ENCODE results near the gene XIAP.
"Not testable (repeated sequence)": the region's sequence is repeated elsewhere in the genome, so short reads cannot be mapped to it uniquely, and the experiment has no call there.

XIAP gene

GRCh38 chrX:123849906-123850305, 9.9 kb upstream of the XIAP start:
- not testable (repeated sequence) for H3K9me3 Mint-ChIP-seq

GRCh38 chrX:123851079-123851478, 8.8 kb upstream of the XIAP start:
- H3K9me3 Mint-ChIP-seq: no peaks in the 10 kb centered on the region
- H3K4me1 Mint-ChIP-seq (ENCODE audit: low read depth): peaks cover 13% of the 10 kb centered on the region
- DNase-seq: no peak
- peaks cover 4% of the 10 kb centered on the region for H3K27me3 Mint-ChIP-seq
- H3K27ac Mint-ChIP-seq: no peak overlapping the region
- H3K36me3 Mint-ChIP-seq (ENCODE audit: low read depth): no peaks in the 10 kb centered on the region
- H3K4me3 Mint-ChIP-seq: no peak overlapping the region

More at GRCh38 chrX:123849906-123850305, 9.9 kb upstream of the XIAP start:
- not testable (repeated sequence) for H3K27ac Mint-ChIP-seq; H3K27me3 Mint-ChIP-seq; H3K36me3 Mint-ChIP-seq (ENCODE audit: low read depth); H3K4me3 Mint-ChIP-seq; DNase-seq
- H3K4me1 Mint-ChIP-seq (ENCODE audit: low read depth): peaks cover 13% of the 10 kb centered on the region

GRCh38 chrX:123854329-123854728, 5.5 kb upstream of the XIAP start:
- peaks cover 14% of the 10 kb centered on the region for H3K4me1 Mint-ChIP-seq (ENCODE audit: low read depth)
- H3K4me3 Mint-ChIP-seq: no peak overlapping the region
- H3K27ac Mint-ChIP-seq: no peak overlapping the region
- H3K27me3 Mint-ChIP-seq: peaks cover 5% of the 10 kb centered on the region
- H3K36me3 Mint-ChIP-seq (ENCODE audit: low read depth): no peaks in the 10 kb centered on the region
- H3K9me3 Mint-ChIP-seq: no peaks in the 10 kb centered on the region
- no peak for DNase-seq

GRCh38 chrX:123859409-123859845, 426 bp upstream of the XIAP start:
- peak overlapping the region; percentile 87 for H3K4me3 Mint-ChIP-seq

GRCh38 chrX:123860983-123861382, 1.1 kb downstream of the XIAP start:
- peak overlapping the region; percentile 87 for H3K4me3 Mint-ChIP-seq
- H3K36me3 Mint-ChIP-seq (ENCODE audit: low read depth): peaks cover 15% of the 10 kb centered on the region
- H3K9me3 Mint-ChIP-seq: no peaks in the 10 kb centered on the region
- DNase-seq: no peak
- H3K27ac Mint-ChIP-seq: peak overlapping the region; percentile 93
- peaks cover 5% of the 10 kb centered on the region for H3K27me3 Mint-ChIP-seq
- H3K4me1 Mint-ChIP-seq (ENCODE audit: low read depth): peaks cover 17% of the 10 kb centered on the region

More at GRCh38 chrX:123859409-123859845, 426 bp upstream of the XIAP start:
- Mint-ChIP-seq H3K27ac (peak overlapping the region; percentile 93), H3K9me3 (no peaks in the 10 kb centered on the region), H3K36me3 (ENCODE audit: low read depth) (peaks cover 13% of the 10 kb centered on the region), H3K27me3 (peaks cover 5% of the 10 kb centered on the region), H3K4me1 (ENCODE audit: low read depth) (peaks cover 16% of the 10 kb centered on the region)
- no peak for DNase-seq

- H3K36me3 Mint-ChIP-seq (ENCODE audit: low read depth): peaks cover 22% of the 10 kb centered on the region
- H3K27me3 Mint-ChIP-seq: no peaks in the 10 kb centered on the region
- no peak overlapping the region for H3K4me3 Mint-ChIP-seq
- no peak for DNase-seq
- H3K27ac Mint-ChIP-seq: peak overlapping the region; percentile 88
- H3K4me1 Mint-ChIP-seq (ENCODE audit: low read depth): peaks cover 27% of the 10 kb centered on the region
- no peaks in the 10 kb centered on the region for H3K9me3 Mint-ChIP-seq
Measured at GRCh38 chrX:123869488-123869887, 9.6 kb downstream of the XIAP start.

- Mint-ChIP-seq H3K27ac (peak overlapping the region; percentile 12), H3K27me3 (no peaks in the 10 kb centered on the region), H3K4me3 (no peak overlapping the region), H3K9me3 (no peaks in the 10 kb centered on the region), H3K36me3 (ENCODE audit: low read depth) (peaks cover 24% of the 10 kb centered on the region), H3K4me1 (ENCODE audit: low read depth) (peaks cover 29% of the 10 kb centered on the region)
- DNase-seq: no peak
Measured at GRCh38 chrX:123871309-123871708, 11.5 kb downstream of the XIAP start.

GRCh38 chrX:123873956-123874355, 14.1 kb downstream of the XIAP start:
- H3K4me3 Mint-ChIP-seq: no peak overlapping the region

GRCh38 chrX:123876177-123876576, 16.3 kb downstream of the XIAP start:
- Mint-ChIP-seq H3K4me1 (ENCODE audit: low read depth) (peaks cover 38% of the 10 kb centered on the region), H3K4me3 (no peak overlapping the region), H3K36me3 (ENCODE audit: low read depth) (peaks cover 21% of the 10 kb centered on the region), H3K27ac (no peak overlapping the region), H3K27me3 (peaks cover 6% of the 10 kb centered on the region), H3K9me3 (no peaks in the 10 kb centered on the region)
- no peak for DNase-seq

More at GRCh38 chrX:123873956-123874355, 14.1 kb downstream of the XIAP start:
- no peaks in the 10 kb centered on the region for H3K9me3 Mint-ChIP-seq
- peaks cover 41% of the 10 kb centered on the region for H3K4me1 Mint-ChIP-seq (ENCODE audit: low read depth)
- DNase-seq: no peak
- no peak overlapping the region for H3K27ac Mint-ChIP-seq
- H3K27me3 Mint-ChIP-seq: no peaks in the 10 kb centered on the region
- H3K36me3 Mint-ChIP-seq (ENCODE audit: low read depth): peaks cover 22% of the 10 kb centered on the region

- no peak for DNase-seq
- H3K9me3 Mint-ChIP-seq: no peaks in the 10 kb centered on the region
- H3K4me1 Mint-ChIP-seq (ENCODE audit: low read depth): peaks cover 40% of the 10 kb centered on the region
- H3K36me3 Mint-ChIP-seq (ENCODE audit: low read depth): peaks cover 16% of the 10 kb centered on the region
- H3K27ac Mint-ChIP-seq: no peak overlapping the region
- peaks cover 6% of the 10 kb centered on the region for H3K27me3 Mint-ChIP-seq
- H3K4me3 Mint-ChIP-seq: no peak overlapping the region
Measured at GRCh38 chrX:123876844-123877243, 17.0 kb downstream of the XIAP start.

- peaks cover 38% of the 10 kb centered on the region for H3K4me1 Mint-ChIP-seq (ENCODE audit: low read depth)
- peak overlapping the region; percentile 53 for H3K4me3 Mint-ChIP-seq
- H3K27ac Mint-ChIP-seq: peak overlapping the region; percentile 75
- H3K27me3 Mint-ChIP-seq: peaks cover 6% of the 10 kb centered on the region
- DNase-seq: no peak
- H3K36me3 Mint-ChIP-seq (ENCODE audit: low read depth): peaks cover 13% of the 10 kb centered on the region
- H3K9me3 Mint-ChIP-seq: no peaks in the 10 kb centered on the region
Measured at GRCh38 chrX:123878252-123878721, 18.4 kb downstream of the XIAP start.

- H3K27ac Mint-ChIP-seq: no peak overlapping the region
Measured at GRCh38 chrX:123881330-123881729, 21.5 kb downstream of the XIAP start.

GRCh38 chrX:123882391-123882790, 22.5 kb downstream of the XIAP start:
- peaks cover 6% of the 10 kb centered on the region for H3K27me3 Mint-ChIP-seq
- no peak for DNase-seq
- no peak overlapping the region for H3K4me3 Mint-ChIP-seq
- H3K9me3 Mint-ChIP-seq: no peaks in the 10 kb centered on the region
- H3K4me1 Mint-ChIP-seq (ENCODE audit: low read depth): peaks cover 25% of the 10 kb centered on the region
- H3K36me3 Mint-ChIP-seq (ENCODE audit: low read depth): peaks cover 16% of the 10 kb centered on the region
- H3K27ac Mint-ChIP-seq: no peak overlapping the region

More at GRCh38 chrX:123881330-123881729, 21.5 kb downstream of the XIAP start:
- DNase-seq: no peak
- peaks cover 6% of the 10 kb centered on the region for H3K27me3 Mint-ChIP-seq
- H3K36me3 Mint-ChIP-seq (ENCODE audit: low read depth): peaks cover 17% of the 10 kb centered on the region
- no peaks in the 10 kb centered on the region for H3K9me3 Mint-ChIP-seq
- H3K4me1 Mint-ChIP-seq (ENCODE audit: low read depth): peaks cover 31% of the 10 kb centered on the region
- H3K4me3 Mint-ChIP-seq: no peak overlapping the region

- Mint-ChIP-seq H3K9me3 (no peaks in the 10 kb centered on the region), H3K27ac (no peak overlapping the region), H3K4me3 (no peak overlapping the region), H3K4me1 (ENCODE audit: low read depth) (peaks cover 9% of the 10 kb centered on the region), H3K36me3 (ENCODE audit: low read depth) (peaks cover 26% of the 10 kb centered on the region), H3K27me3 (peaks cover 6% of the 10 kb centered on the region)
- DNase-seq: no peak
Measured at GRCh38 chrX:123884809-123885408, 25.1 kb downstream of the XIAP start.

GRCh38 chrX:123899701-123900100, 39.8 kb downstream of the XIAP start:
- Mint-ChIP-seq H3K27me3 (no peaks in the 10 kb centered on the region), H3K4me3 (no peak overlapping the region), H3K9me3 (no peaks in the 10 kb centered on the region), H3K4me1 (ENCODE audit: low read depth) (peaks cover 8% of the 10 kb centered on the region), H3K27ac (peak overlapping the region; percentile 47), H3K36me3 (ENCODE audit: low read depth) (peaks cover 59% of the 10 kb centered on the region)
- no peak for DNase-seq

Measured in activated T-cell treated with anti-CD3 and anti-CD28 coated beads, Interleukin-2, amount 50 U/mL, for 24 hours (primary cell).